ENCODE data around the gene ZNF598.

Gene ZNF598

GRCh38 chr16:1991588-1991947, 18.1 kb downstream of the ZNF598 start:
- no peak for TF ChIP-seq CTCF (IDR thresholded peaks at IDR 0.05; ENCODE audit: low read depth, low read length)
- Histone ChIP-seq H3K27me3 (peaks cover 29% of the 10 kb centered on the region), H3K4me1 (no peaks in the 10 kb centered on the region), H3K36me3 (peaks cover 11% of the 10 kb centered on the region), H3K4me3 (ENCODE audit: low read depth, low read length) (no peak overlapping the region), H3K9me3 (peaks cover 10% of the 10 kb centered on the region)
- no peak for DNase-seq

- H3K4me3 ChIP-seq (ENCODE audit: low read depth, low read length), result no peak overlapping the region
- H3K9me3 ChIP-seq, result peaks cover 10% of the 10 kb centered on the region
- DNase-seq, result no peak
- peaks cover 29% of the 10 kb centered on the region for H3K27me3 ChIP-seq
- H3K4me1 ChIP-seq, result no peaks in the 10 kb centered on the region
- TF ChIP-seq CTCF (IDR thresholded peaks at IDR 0.05; ENCODE audit: low read depth, low read length), result no peak
- H3K36me3 ChIP-seq, result peaks cover 16% of the 10 kb centered on the region
Observed at GRCh38 chr16:1991135-1991551, 18.5 kb downstream of the ZNF598 start.

- DNase-seq, result no peak
- peak overlapping the region; percentile 46 for H3K4me3 ChIP-seq (ENCODE audit: low read depth, low read length)
- no peak for TF ChIP-seq CTCF (IDR thresholded peaks at IDR 0.05; ENCODE audit: low read depth, low read length)
Observed at GRCh38 chr16:1990351-1991134, 19.1 kb downstream of the ZNF598 start.

GRCh38 chr16:1990101-1990350, 19.6 kb downstream of the ZNF598 start:
- no peak for DNase-seq
- Histone ChIP-seq H3K4me1 (no peaks in the 10 kb centered on the region), H3K36me3 (peaks cover 17% of the 10 kb centered on the region), H3K27me3 (peaks cover 29% of the 10 kb centered on the region), H3K9me3 (peaks cover 10% of the 10 kb centered on the region), H3K4me3 (ENCODE audit: low read depth, low read length) (peak overlapping the region; percentile 46)
- TF ChIP-seq CTCF (IDR thresholded peaks at IDR 0.05; ENCODE audit: low read depth, low read length), result no peak

More at GRCh38 chr16:1990351-1991134, 19.1 kb downstream of the ZNF598 start:
- H3K9me3 ChIP-seq, result peaks cover 10% of the 10 kb centered on the region
- no peaks in the 10 kb centered on the region for H3K4me1 ChIP-seq
- peaks cover 20% of the 10 kb centered on the region for H3K36me3 ChIP-seq
- H3K27me3 ChIP-seq, result peaks cover 29% of the 10 kb centered on the region

- DNase-seq, result no peak
- Histone ChIP-seq H3K4me1 (no peaks in the 10 kb centered on the region), H3K27me3 (peaks cover 29% of the 10 kb centered on the region), H3K9me3 (peaks cover 10% of the 10 kb centered on the region), H3K4me3 (ENCODE audit: low read depth, low read length) (peak within 1 kb of the TSS; percentile 46), H3K36me3 (peaks cover 17% of the 10 kb centered on the region)
- TF ChIP-seq CTCF (IDR thresholded peaks at IDR 0.05; ENCODE audit: low read depth, low read length), result no peak
Observed at GRCh38 chr16:1989209-1990100, 20.2 kb downstream of the ZNF598 start, which contains the start of gene SYNGR3. Gene SYNGR3 (plus strand): TSS chr16:1989970. CDS start chr16:1990103, 133 bp downstream.
